GM21447 (cell line): Measurements from ENCODE around the gene CD1B.
"Not testable (repeated sequence)": the region's sequence is repeated elsewhere in the genome, so short reads cannot be mapped to it uniquely, and the experiment has no call there.

Experiments used
- ATAC-seq: cut with Tn5 transposase; IDR thresholded peaks from one replicate; pipeline ENCODE4 v1.9.1; 2021; ENCODE audit not compliant: unreplicated experiment

Gene CD1B

DNA sequence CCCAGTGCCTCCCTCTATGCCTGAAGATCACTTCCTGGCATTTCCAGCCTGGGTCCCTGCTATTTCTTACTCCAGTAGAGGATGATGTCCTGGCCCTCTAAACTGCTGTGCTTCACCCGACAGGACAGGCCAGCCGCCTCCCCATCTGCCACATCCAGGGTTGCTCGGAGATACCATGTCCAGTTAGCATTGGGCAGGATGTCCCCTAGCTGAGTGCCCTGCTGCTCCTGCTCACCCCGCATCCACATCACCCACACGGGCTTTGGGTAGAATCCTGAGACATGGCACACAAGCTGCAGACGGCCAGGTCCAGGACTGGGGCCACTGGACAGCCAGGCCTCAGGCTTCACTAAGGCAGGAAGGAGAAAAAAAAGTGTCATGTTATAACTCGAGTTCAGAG lies 2.0 kb downstream of the CD1B start:
- no peak for ATAC-seq

- no peak for ATAC-seq
These were observed 2.9 kb downstream of the CD1B start for GRCh38 chr1:158328426-158328825.

GRCh38 chr1:158327481-158327880 lies 3.9 kb downstream of the CD1B start:
- no peak for ATAC-seq

DNA sequence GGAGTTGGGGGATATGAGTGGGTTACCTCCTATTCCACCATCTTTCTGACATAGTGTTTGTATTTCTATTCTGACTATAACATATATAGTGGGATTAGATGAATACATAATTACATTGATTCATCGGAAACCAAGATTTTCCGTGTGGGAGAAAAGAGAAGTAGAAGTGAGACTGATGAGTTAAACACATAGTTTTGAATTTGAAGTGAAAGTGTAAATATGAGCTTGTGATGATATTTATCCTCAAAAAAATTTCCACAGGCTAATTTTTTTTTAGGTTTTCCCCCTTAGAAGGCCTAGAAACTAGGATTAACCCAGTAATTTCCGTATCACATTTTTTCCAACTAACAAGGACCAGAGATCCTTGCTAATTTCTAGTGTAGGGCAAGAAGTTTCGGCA lies 6.9 kb downstream of the CD1B start:
- no peak for ATAC-seq

GRCh38 chr1:158323866-158324265 lies 7.5 kb downstream of the CD1B start:
- no peak for ATAC-seq

- no peak for ATAC-seq
These were observed 20.3 kb downstream of the CD1B start for GRCh38 chr1:158311066-158311465.

- peak; percentile 43 for ATAC-seq
These were observed 20.7 kb downstream of the CD1B start for GRCh38 chr1:158310623-158311022.

DNA sequence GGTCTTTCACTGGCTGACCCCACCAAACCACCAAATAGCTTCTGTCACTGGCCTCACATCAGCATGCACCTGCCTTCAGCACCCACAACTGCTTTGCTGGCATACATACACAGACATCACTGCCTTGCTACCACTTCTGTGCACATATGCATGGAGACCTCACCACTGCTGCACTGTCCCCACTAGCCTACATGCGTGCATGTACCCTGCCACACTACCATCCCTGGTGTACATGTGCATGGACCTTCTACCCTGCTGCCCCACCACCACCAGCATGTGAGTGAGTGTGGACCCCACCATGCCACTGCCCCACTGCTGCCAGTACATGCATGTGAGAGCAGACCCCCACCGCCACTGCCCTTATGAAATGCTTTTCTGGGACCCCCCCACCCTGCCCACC lies 35.5 kb downstream of the CD1B start:
- no peak for ATAC-seq

DNA sequence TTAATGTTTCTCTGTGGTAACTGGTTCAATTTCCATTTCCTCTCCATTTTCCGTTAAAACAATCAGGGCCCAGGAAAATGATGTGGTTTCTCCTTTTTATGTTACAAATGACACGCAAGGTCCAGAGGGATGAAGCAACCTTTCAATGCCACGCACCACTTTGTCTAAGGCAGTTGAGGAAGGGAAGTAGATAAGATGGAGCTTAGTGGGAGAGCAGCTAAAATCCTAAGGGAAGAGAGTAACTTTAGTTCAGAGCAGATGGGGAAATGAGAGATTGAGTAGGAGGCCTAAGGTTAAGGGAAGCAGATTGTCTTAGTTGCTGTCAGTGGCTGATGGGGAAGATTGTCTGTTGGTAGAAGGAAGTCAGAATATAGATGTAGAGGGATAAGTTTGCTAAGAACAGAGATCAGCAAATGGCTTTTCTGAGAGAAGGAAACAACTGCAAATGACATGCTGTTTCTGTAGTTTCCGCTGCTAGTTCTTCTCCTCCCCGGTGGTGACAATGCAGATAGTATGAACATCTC lies 40.9 kb downstream of the CD1B start:
- ATAC-seq: no peak

DNA sequence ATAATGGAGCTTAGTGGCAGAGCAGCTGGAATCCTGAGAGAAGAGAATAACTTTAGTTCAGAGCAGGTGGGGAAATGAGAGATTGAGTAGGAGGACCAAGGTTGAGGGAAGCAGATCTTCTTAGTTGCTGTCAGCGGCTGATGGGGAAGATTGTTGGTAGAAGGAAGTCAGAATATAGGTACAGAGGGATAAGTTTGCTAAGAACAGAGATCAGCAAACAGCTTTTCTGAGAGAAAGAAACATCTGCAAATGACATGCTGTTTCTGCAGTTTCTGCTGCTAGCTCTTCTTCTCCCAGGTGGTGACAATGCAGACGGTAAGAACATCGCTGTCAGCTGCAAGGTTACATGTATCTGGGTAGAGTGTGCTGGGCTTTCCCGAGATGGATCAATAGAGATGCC lies 41.5 kb downstream of the CD1B start, which contains the start of gene CD1C:
Gene CD1C, plus strand, starts transcription at position 113 of the 400 bp plus-strand sequence. Its CDS starts 142 bp downstream, at position 255.
- no peak for ATAC-seq

GRCh38 chr1:158286941-158287346 lies 44.4 kb downstream of the CD1B start:
- ATAC-seq: no peak

- no peak for ATAC-seq
These were observed 44.8 kb downstream of the CD1B start for GRCh38 chr1:158286487-158286886.

GRCh38 chr1:158285756-158286241 lies 45.5 kb downstream of the CD1B start:
- ATAC-seq: peak; percentile 71

- peak; percentile 34 for ATAC-seq
These were observed 47.4 kb downstream of the CD1B start for GRCh38 chr1:158283965-158284364.

- ATAC-seq: not testable (repeated sequence)
These were observed 48.9 kb downstream of the CD1B start for GRCh38 chr1:158282421-158282820.
